GM12878 (cell line): Measurements from ENCODE around the gene PTPN2.

Experiments used
- CREM ChIP-seq: IDR thresholded peaks from 2 replicates; pipeline ENCODE4 v1.6.1; 2014; ENCODE audit warnings: antibody characterized with exemption, low read depth
- EP300 ChIP-seq, 2 experiments: fragments of 150-350 bp in 1 of 2; IDR thresholded peaks; 2 replicates each; pipeline ENCODE4 v1.6.1; 2011 to 2012; ENCODE audit warnings: low read depth in 2 of 2, low read length in 2 of 2, borderline replicate concordance in 1 of 2, improper control_type of control experiment in 1 of 2, inconsistent platforms in 1 of 2; ENCODE audit not compliant: control insufficient read depth in 1 of 2
- YY1 ChIP-seq: IDR thresholded peaks from 2 replicates; pipeline ENCODE4 v1.6.1; 2011; ENCODE audit warnings: low read depth, mild to moderate bottlenecking, low read length
- ZNF274 ChIP-seq: IDR thresholded peaks from one replicate; pipeline ENCODE4 v1.8.0; 2011; ENCODE audit not compliant: insufficient read length, insufficient read depth
- TF ChIP-seq, protein P1 (sequence below), 3 experiments: IDR thresholded peaks in 2 of 3; conservative IDR thresholded peaks in 1 of 3; 2 replicates each; pipeline ENCODE4 v1.5.1; 2011; ENCODE audit warnings: low read depth in 3 of 3, low read length in 3 of 3, mild to moderate bottlenecking in 3 of 3, control low read depth in 2 of 3, moderate library complexity in 2 of 3, inconsistent platforms in 1 of 3, mixed read lengths in 1 of 3; ENCODE audit not compliant: control insufficient read depth in 2 of 3, insufficient read depth in 1 of 3; ENCODE audit errors: extremely low read depth in 1 of 3

DNA sequence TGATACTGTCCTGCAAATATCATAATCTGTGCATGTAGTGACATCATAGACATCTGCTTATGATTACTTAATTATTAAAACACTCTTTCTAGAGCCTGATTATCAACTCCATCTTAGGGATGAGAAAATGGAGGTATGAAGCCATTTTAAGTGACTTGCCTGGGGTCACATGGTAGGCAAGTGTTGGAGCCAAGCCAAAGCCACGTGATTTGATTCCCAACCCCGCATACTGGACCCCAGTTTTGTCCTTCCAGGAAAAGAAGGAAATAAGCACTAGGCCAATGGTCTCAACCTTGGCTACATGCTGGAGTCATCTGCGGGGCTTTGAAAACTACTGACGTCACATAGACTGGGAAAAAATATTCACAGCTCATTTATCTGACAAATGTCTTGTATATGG lies 44.2 kb upstream of the PTPN2 start:
- TF ChIP-seq, protein P1, sequence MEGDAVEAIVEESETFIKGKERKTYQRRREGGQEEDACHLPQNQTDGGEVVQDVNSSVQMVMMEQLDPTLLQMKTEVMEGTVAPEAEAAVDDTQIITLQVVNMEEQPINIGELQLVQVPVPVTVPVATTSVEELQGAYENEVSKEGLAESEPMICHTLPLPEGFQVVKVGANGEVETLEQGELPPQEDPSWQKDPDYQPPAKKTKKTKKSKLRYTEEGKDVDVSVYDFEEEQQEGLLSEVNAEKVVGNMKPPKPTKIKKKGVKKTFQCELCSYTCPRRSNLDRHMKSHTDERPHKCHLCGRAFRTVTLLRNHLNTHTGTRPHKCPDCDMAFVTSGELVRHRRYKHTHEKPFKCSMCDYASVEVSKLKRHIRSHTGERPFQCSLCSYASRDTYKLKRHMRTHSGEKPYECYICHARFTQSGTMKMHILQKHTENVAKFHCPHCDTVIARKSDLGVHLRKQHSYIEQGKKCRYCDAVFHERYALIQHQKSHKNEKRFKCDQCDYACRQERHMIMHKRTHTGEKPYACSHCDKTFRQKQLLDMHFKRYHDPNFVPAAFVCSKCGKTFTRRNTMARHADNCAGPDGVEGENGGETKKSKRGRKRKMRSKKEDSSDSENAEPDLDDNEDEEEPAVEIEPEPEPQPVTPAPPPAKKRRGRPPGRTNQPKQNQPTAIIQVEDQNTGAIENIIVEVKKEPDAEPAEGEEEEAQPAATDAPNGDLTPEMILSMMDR (IDR thresholded peaks at IDR 0.05 in 2 of 3, conservative IDR thresholded peaks at IDR 0.05 in 1 of 3; ENCODE audit: control insufficient read depth in 2 of 3, extremely low read depth in 1 of 3, insufficient read depth in 1 of 3, low read depth in 3 of 3, low read length in 3 of 3), result no peak
- no peak for TF ChIP-seq CREM
- no peak for TF ChIP-seq ZNF274
- TF ChIP-seq YY1, result no peak
- no peak for TF ChIP-seq EP300 (IDR thresholded peaks at IDR 0.05; ENCODE audit: borderline replicate concordance in 1 of 2, control insufficient read depth in 1 of 2, low read depth in 2 of 2, low read length in 2 of 2)
